ENCODE data around the gene SEMA4G. TPM values are rescaled to one million over a fixed set of nuclear protein-coding genes. Genes with fewer than 3 reads are reported as not detected.
A peak's percentile ranks its signal among the peaks of the same experiment; 100 is the strongest.

Gene SEMA4G
- total RNA-seq, 1 donor from 2014 or later: 7.0 TPM

GRCh38 chr10:101014230-101014884, 45.1 kb downstream of the SEMA4G start:
- Mint-ChIP-seq H3K27ac (ENCODE audit: unreplicated experiment) (no peak overlapping the region), H3K4me1 (peaks cover 21% of the 10 kb centered on the region), H3K36me3 (ENCODE audit: low read depth) (no peaks in the 10 kb centered on the region)

GRCh38 chr10:101014966-101015581, 45.8 kb downstream of the SEMA4G start:
- H3K27me3 Mint-ChIP-seq (ENCODE audit: low read depth): peaks cover 60% of the 10 kb centered on the region
- H3K36me3 Mint-ChIP-seq (ENCODE audit: low read depth): no peaks in the 10 kb centered on the region
- H3K4me1 Mint-ChIP-seq: peaks cover 20% of the 10 kb centered on the region
- H3K27ac Mint-ChIP-seq (ENCODE audit: unreplicated experiment): peak overlapping the region; percentile 62
- H3K9me3 Mint-ChIP-seq: no peaks in the 10 kb centered on the region
- no peak for DNase-seq (ENCODE audit: low read depth, low spot score)
- no peak overlapping the region for H3K4me3 Mint-ChIP-seq
- no peak for TF ChIP-seq CTCF (conservative IDR thresholded peaks at IDR 0.05)

More at GRCh38 chr10:101014230-101014884, 45.1 kb downstream of the SEMA4G start:
- peak; percentile 92 for DNase-seq (ENCODE audit: low read depth, low spot score)
- peak; percentile 82 for TF ChIP-seq CTCF (conservative IDR thresholded peaks at IDR 0.05)
- no peak overlapping the region for H3K4me3 Mint-ChIP-seq
- H3K27me3 Mint-ChIP-seq (ENCODE audit: low read depth): peaks cover 56% of the 10 kb centered on the region
- no peaks in the 10 kb centered on the region for H3K9me3 Mint-ChIP-seq

GRCh38 chr10:101015582-101015973, 46.3 kb downstream of the SEMA4G start:
- Mint-ChIP-seq H3K9me3 (no peaks in the 10 kb centered on the region), H3K36me3 (ENCODE audit: low read depth) (no peaks in the 10 kb centered on the region), H3K27ac (ENCODE audit: unreplicated experiment) (no peak overlapping the region), H3K4me3 (no peak overlapping the region), H3K4me1 (peaks cover 20% of the 10 kb centered on the region), H3K27me3 (ENCODE audit: low read depth) (peaks cover 65% of the 10 kb centered on the region)
- no peak for DNase-seq (ENCODE audit: low read depth, low spot score)
- no peak for TF ChIP-seq CTCF (conservative IDR thresholded peaks at IDR 0.05)

- Mint-ChIP-seq H3K36me3 (ENCODE audit: low read depth) (no peaks in the 10 kb centered on the region), H3K27ac (ENCODE audit: unreplicated experiment) (no peak overlapping the region), H3K9me3 (no peaks in the 10 kb centered on the region), H3K27me3 (ENCODE audit: low read depth) (peaks cover 76% of the 10 kb centered on the region), H3K4me3 (no peak overlapping the region), H3K4me1 (peaks cover 20% of the 10 kb centered on the region)
- no peak for DNase-seq (ENCODE audit: low read depth, low spot score)
- TF ChIP-seq CTCF (conservative IDR thresholded peaks at IDR 0.05): no peak
Observed at GRCh38 chr10:101016814-101017213, 47.5 kb downstream of the SEMA4G start.

- H3K4me3 Mint-ChIP-seq: no peak overlapping the region
- peaks cover 13% of the 10 kb centered on the region for H3K4me1 Mint-ChIP-seq
- H3K36me3 Mint-ChIP-seq (ENCODE audit: low read depth): no peaks in the 10 kb centered on the region
- no peak for TF ChIP-seq CTCF (conservative IDR thresholded peaks at IDR 0.05)
- no peak overlapping the region for H3K27ac Mint-ChIP-seq (ENCODE audit: unreplicated experiment)
- DNase-seq (ENCODE audit: low read depth, low spot score): no peak
- H3K27me3 Mint-ChIP-seq (ENCODE audit: low read depth): peaks cover 73% of the 10 kb centered on the region
- H3K9me3 Mint-ChIP-seq: no peaks in the 10 kb centered on the region
Observed at GRCh38 chr10:101018118-101018599, 48.9 kb downstream of the SEMA4G start.
